Measurements from ENCODE around the gene PDE10A. TPM values are rescaled to one million over a fixed set of nuclear protein-coding genes. Genes with fewer than 3 reads are reported as not detected.

The PDE10A gene
- total RNA-seq, 1 donor from 2014 or later: 14.4 TPM

- peaks cover 11% of the 10 kb centered on the region for H3K9me3 Mint-ChIP-seq (ENCODE audit: low read depth)
- peaks cover 8% of the 10 kb centered on the region for H3K36me3 Mint-ChIP-seq (ENCODE audit: insufficient read depth)
- peaks cover 11% of the 10 kb centered on the region for H3K4me1 Mint-ChIP-seq (ENCODE audit: low read depth)
- TF ChIP-seq CTCF (IDR thresholded peaks at IDR 0.05; ENCODE audit: unreplicated experiment): no peak
- H3K27ac Mint-ChIP-seq: no peak overlapping the region
- no peak for DNase-seq (ENCODE audit: low spot score, unreplicated experiment)
- no peaks in the 10 kb centered on the region for H3K27me3 Mint-ChIP-seq
- H3K4me3 Mint-ChIP-seq (ENCODE audit: low read depth): no peak overlapping the region
Measured at GRCh38 chr6:165458134-165458533, 204.9 kb downstream of the PDE10A start.

- Mint-ChIP-seq H3K4me1 (ENCODE audit: low read depth) (peaks cover 11% of the 10 kb centered on the region), H3K4me3 (ENCODE audit: low read depth) (no peak overlapping the region), H3K27me3 (no peaks in the 10 kb centered on the region), H3K9me3 (ENCODE audit: low read depth) (no peaks in the 10 kb centered on the region), H3K36me3 (ENCODE audit: insufficient read depth) (no peaks in the 10 kb centered on the region), H3K27ac (no peak overlapping the region)
- DNase-seq (ENCODE audit: low spot score, unreplicated experiment): no peak
- no peak for TF ChIP-seq CTCF (IDR thresholded peaks at IDR 0.05; ENCODE audit: unreplicated experiment)
Measured at GRCh38 chr6:165456286-165456685, 206.8 kb downstream of the PDE10A start.

- no peak for TF ChIP-seq CTCF (IDR thresholded peaks at IDR 0.05; ENCODE audit: unreplicated experiment)
- no peak for DNase-seq (ENCODE audit: low spot score, unreplicated experiment)
- Mint-ChIP-seq H3K4me1 (ENCODE audit: low read depth) (peaks cover 11% of the 10 kb centered on the region), H3K27ac (no peak overlapping the region), H3K36me3 (ENCODE audit: insufficient read depth) (no peaks in the 10 kb centered on the region), H3K4me3 (ENCODE audit: low read depth) (no peak overlapping the region), H3K9me3 (ENCODE audit: low read depth) (no peaks in the 10 kb centered on the region), H3K27me3 (no peaks in the 10 kb centered on the region)
Measured at GRCh38 chr6:165455488-165455887, 207.6 kb downstream of the PDE10A start.

- Mint-ChIP-seq H3K27ac (no peak overlapping the region), H3K4me3 (ENCODE audit: low read depth) (no peak overlapping the region), H3K36me3 (ENCODE audit: insufficient read depth) (no peaks in the 10 kb centered on the region), H3K27me3 (no peaks in the 10 kb centered on the region), H3K4me1 (ENCODE audit: low read depth) (peaks cover 7% of the 10 kb centered on the region), H3K9me3 (ENCODE audit: low read depth) (no peaks in the 10 kb centered on the region)
- TF ChIP-seq CTCF (IDR thresholded peaks at IDR 0.05; ENCODE audit: unreplicated experiment): no peak
- DNase-seq (ENCODE audit: low spot score, unreplicated experiment): no peak
Measured at GRCh38 chr6:165453395-165453794, 209.6 kb downstream of the PDE10A start.

- Mint-ChIP-seq H3K36me3 (ENCODE audit: insufficient read depth) (no peaks in the 10 kb centered on the region), H3K9me3 (ENCODE audit: low read depth) (no peaks in the 10 kb centered on the region), H3K4me1 (ENCODE audit: low read depth) (peaks cover 7% of the 10 kb centered on the region), H3K4me3 (ENCODE audit: low read depth) (no peak overlapping the region), H3K27ac (no peak overlapping the region), H3K27me3 (no peaks in the 10 kb centered on the region)
- no peak for TF ChIP-seq CTCF (IDR thresholded peaks at IDR 0.05; ENCODE audit: unreplicated experiment)
- no peak for DNase-seq (ENCODE audit: low spot score, unreplicated experiment)
Measured at GRCh38 chr6:165451838-165452237, 211.2 kb downstream of the PDE10A start.
